ENCODE data around the gene IGF1R.

IGF1R gene

GRCh38 chr15:98827217-98827616 is 178.9 kb downstream of the IGF1R start:
- DNase-seq (ENCODE audit: low spot score) = no peak

GRCh38 chr15:98830034-98830634 is 181.8 kb downstream of the IGF1R start:
- no peak for DNase-seq (ENCODE audit: low spot score)

- no peak for DNase-seq (ENCODE audit: low spot score)
These were observed 186.6 kb downstream of the IGF1R start for GRCh38 chr15:98834976-98835375.

GRCh38 chr15:98835876-98836275 is 187.5 kb downstream of the IGF1R start:
- no peak for DNase-seq (ENCODE audit: low spot score)

- no peak for DNase-seq (ENCODE audit: low spot score)
These were observed 190.3 kb downstream of the IGF1R start for GRCh38 chr15:98838387-98839259.

- DNase-seq (ENCODE audit: low spot score) = no peak
These were observed 191.7 kb downstream of the IGF1R start for GRCh38 chr15:98840053-98840452.

- no peak for DNase-seq (ENCODE audit: low spot score)
These were observed 193.2 kb downstream of the IGF1R start for GRCh38 chr15:98841419-98841970.

- DNase-seq (ENCODE audit: low spot score) = no peak
These were observed 194.0 kb downstream of the IGF1R start for GRCh38 chr15:98842192-98842972.

- no peak for DNase-seq (ENCODE audit: low spot score)
These were observed 194.6 kb downstream of the IGF1R start for GRCh38 chr15:98842973-98843285.

GRCh38 chr15:98843844-98844243 is 195.5 kb downstream of the IGF1R start:
- no peak for DNase-seq (ENCODE audit: low spot score)

- no peak for DNase-seq (ENCODE audit: low spot score)
These were observed 195.9 kb downstream of the IGF1R start for GRCh38 chr15:98844261-98844660.

GRCh38 chr15:98845138-98845884 is 197.0 kb downstream of the IGF1R start:
- DNase-seq (ENCODE audit: low spot score) = no peak

- peak; percentile 68 for DNase-seq (ENCODE audit: low spot score)
These were observed 202.7 kb downstream of the IGF1R start for GRCh38 chr15:98850961-98851572.

GRCh38 chr15:98853161-98853560 is 204.8 kb downstream of the IGF1R start:
- DNase-seq (ENCODE audit: low spot score) = peak; percentile 80

GRCh38 chr15:98853617-98854420 is 205.5 kb downstream of the IGF1R start:
- DNase-seq (ENCODE audit: low spot score) = no peak

- no peak for DNase-seq (ENCODE audit: low spot score)
These were observed 206.2 kb downstream of the IGF1R start for GRCh38 chr15:98854496-98854895.

- no peak for DNase-seq (ENCODE audit: low spot score)
These were observed 206.9 kb downstream of the IGF1R start for GRCh38 chr15:98855067-98855814.

GRCh38 chr15:98855815-98856531 is 207.6 kb downstream of the IGF1R start:
- no peak for DNase-seq (ENCODE audit: low spot score)

- DNase-seq (ENCODE audit: low spot score) = no peak
These were observed 208.2 kb downstream of the IGF1R start for GRCh38 chr15:98856532-98856907.
